HUDEP-2 (cell line): Measurements from ENCODE around the gene ITPKB.
A peak's percentile ranks its signal among the peaks of the same experiment; 100 is the strongest.

Experiments
- DNase-seq, 76 experiments: peaks; one replicate each; lab custom pipeline; 2025; ENCODE audit not compliant: unreplicated experiment in 76 of 76; lab: John Stamatoyannopoulos, UW

ITPKB gene

DNA sequence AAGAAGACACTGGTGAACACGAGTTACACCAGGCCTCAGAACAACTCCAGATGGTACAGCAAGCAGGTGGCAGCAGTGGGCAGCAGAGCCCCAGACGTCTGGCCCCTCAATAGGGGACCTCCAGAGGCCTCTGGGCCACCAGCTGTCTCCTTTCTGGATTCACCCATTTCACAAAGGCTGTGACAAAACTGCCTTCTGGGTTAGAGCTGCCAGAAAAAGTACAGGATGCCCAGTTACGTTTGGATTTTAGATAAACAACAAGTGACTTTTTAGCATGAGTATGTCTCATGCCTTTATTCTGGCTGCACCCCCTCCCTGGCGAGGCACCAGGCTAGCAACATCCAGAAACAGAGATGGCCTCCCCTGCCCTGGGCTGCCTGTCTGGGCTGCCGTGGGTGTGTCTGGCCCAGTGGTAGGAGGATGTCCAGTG, 30.1 kb downstream of the ITPKB start:
- DNase-seq, result peak in 1 of 76 experiments; percentile 23

- DNase-seq, result peak in 13 of 76 experiments; percentile 4 to 44 (median 19)
Measured at GRCh38 chr1:226708342-226708780, 30.7 kb downstream of the ITPKB start.

DNA sequence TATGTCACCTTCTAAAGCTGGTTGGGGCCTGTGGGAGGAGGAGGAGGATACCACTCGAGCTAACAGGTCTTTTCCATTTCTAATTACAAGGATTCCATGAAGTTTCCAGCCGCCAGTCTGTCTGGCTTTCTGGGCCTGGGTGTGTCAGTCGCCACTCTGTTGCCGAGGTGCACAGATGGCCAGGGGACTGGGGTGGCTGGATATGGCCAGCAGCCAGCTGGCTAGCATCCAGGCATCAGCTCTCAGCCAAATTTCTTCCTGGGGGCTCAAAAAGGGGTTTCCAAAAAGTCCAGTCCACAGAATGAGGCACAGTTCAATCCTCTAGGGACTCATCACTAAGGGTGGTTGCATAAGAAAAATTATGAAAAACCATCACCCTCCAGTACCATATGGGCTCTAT, 32.4 kb downstream of the ITPKB start:
- peak in 2 of 76 experiments; percentile 4 to 8 for DNase-seq

- DNase-seq, result no peak
Measured at GRCh38 chr1:226704169-226704937, 34.7 kb downstream of the ITPKB start.

DNA sequence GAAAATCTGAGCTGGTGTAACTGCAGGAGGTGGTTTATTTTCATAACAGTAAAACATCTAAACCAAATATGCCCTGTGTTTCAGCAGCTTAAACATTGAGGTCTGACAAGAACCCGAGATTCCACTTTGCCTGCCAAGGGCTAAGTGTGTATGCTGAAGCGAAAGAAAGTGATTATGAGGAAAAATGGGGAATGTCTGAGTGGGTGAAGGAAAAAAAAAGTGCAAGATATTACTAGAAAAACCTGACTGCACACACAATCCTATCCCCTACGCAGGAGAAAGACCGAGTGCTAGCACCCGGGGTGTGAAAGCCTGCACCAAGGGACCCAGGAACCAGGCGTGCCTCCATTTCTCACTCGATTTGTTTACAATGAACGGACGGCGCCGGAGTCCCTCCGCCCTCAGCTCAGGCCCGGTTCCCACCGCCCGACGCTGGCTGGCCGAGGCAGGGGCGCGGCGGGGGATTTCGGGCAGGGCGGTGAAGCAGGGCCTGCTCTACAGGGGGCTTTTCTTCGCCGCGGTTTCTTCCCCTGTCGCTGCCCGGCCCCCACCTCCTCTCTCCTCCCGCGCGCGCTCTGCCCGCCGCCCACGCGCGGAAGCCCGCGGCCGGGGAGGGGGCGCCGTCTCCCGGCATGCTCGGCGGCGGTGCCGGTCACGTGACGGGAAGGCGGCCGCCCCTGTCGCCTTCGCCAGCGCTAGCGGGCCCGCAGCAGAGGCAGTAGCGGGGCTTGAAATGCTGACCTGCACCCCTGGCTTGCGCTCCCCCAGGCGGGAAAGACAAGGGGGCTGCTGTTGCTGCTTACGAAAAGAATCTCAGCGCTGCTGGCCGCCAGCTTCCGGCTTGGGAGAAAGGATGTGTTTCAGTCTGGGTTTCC, 35.9 kb downstream of the ITPKB start:
- DNase-seq, result peak in 60 of 76 experiments; percentile 9 to 72 (median 50)

DNA sequence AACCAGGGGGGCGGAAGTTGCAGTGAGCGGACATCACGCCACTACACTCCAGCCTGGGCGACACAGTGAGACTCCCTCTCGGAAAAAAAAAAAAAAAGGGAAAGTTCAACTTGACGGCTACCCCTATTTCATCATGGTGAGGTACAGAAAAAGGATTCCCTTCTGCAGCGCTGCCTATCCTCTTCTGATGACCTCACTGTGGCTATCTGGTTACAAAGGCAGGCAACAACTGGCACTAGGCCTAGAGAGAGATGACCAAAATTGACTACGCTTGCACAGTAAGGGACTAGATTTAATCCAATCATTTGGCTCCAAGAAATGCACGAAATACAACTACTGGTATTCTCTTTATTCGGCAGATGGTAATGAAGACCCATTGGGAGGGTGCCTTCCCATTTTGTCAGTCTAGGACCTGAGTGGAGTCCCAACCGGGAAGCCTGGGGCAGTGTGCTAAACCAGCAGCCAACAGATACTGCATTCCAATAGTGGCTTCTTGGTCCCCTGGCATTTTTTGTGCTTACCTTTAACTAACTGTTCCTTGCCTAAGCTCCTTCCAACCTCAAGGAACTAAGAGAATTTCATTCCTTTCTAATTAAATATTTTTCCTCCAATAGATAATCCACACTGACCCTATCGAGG, 36.6 kb downstream of the ITPKB start:
- DNase-seq, result peak in 7 of 76 experiments; percentile 5 to 16 (median 10)

DNA sequence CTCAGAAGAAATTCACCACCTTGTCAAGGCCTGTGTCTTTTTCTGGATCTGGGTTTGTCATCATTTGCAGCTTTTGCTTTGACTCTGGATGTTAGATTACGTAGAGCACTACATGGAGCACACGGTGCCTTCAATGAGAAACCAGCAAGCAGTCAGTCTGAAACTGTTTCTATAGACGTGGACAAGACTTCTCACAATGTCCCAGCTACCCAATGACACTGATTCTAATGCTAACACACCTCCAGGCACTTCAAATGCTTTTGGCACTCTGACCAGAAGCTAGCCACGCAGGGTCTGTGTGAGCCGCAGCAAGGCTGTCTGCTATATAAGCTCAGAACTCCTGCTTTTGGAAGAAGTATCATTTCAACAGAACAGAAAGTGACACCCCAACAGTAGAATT, 38.2 kb downstream of the ITPKB start:
- DNase-seq, result no peak

DNA sequence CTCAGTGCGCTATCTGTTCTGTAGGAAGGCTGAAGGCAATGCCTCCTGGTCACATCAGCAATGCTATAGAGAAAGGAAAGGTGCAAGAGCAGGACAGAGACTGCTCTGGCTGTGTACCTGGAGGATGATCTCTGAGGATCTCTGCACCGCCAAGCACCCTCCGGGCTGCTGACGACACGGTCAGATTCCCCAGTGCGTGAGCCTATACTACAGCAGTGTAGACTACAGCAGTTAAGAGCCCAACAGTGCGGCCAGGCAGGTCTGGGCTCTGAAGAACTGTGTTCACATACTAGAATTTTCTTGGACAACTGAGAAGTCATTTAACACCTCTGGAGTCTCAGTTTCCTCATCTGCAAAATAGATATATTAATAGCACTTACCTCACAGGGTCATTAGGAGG, 39.9 kb downstream of the ITPKB start:
- no peak for DNase-seq

DNA sequence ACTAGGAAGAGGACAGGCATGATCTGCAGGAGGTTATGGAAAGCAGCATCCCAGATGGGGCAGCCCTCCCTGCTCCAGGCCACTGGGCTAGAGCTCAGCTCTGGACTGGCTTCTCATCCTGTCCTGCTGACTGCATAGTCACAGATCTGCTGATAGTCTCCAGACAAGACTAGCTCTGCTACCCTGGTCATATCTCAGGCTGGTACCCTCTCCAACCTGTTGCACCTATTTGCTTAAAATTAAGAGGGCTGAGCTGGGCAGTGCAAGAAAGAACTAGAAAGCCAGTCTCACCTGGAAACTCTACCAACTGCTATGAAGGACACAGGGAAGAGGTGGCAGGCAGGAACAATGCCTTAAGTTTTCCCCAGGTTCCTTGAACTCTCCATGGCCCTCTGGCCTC, 40.4 kb downstream of the ITPKB start:
- no peak for DNase-seq

- no peak for DNase-seq
Measured at GRCh38 chr1:226697929-226698544, 41.0 kb downstream of the ITPKB start.

DNA sequence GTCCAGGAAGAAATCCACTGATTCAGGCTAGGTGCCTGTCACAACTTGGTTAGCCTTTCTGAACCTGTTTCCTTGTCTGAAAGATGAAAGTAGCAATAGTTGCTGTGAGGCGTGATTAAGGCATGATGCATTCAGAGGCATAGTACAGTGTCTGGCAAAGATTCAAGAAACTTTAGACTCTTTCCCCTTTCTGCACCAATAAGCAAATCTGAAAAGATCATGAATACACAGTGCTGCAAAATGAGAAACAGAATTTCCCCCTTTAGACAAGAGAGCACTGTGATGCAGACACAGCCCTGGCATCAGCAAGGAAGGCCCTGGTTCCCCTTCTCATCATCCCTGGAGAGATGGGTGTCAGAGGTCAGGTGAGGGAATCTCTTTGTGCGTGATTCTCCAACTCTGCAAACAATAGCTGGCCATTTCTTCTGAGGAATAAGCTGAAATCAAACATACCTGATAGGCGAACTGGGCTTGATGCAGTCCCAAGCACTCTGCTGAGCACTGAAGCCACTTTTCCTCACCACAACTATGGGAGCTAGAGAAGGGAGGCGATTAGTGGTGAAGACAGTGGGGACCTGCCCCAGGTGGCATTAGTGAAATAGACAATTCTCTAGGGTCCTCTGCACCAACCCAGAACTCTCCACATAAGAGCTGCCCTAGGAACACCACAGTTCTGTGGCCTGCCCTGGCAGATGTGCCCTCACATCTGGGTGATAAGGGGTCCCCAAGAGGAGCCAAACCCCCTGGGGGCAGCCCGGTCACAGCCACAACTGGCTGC, 41.7 kb downstream of the ITPKB start:
- no peak for DNase-seq

DNA sequence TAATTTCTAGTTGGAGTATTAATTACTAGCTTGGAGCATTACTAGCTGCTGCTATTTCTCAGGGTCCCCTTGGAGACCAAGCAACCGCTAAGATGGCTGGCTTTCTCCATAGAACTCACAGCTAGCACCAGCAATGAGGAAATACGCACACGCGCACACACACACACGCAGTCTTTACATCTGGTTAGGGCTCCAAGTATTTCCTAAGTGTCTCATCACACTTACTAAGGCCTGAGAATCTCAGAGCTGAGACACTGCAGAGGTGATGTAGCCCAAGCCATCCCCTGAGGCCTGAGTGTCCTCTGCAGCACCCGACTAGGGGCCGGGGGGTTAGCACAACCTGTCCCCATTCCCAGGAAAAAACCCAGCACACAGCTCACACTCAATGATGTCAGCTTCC, 42.5 kb downstream of the ITPKB start:
- no peak for DNase-seq

- DNase-seq, result no peak
Measured at GRCh38 chr1:226695335-226695900, 43.7 kb downstream of the ITPKB start.

GRCh38 chr1:226692823-226693222, 46.3 kb downstream of the ITPKB start:
- no peak for DNase-seq

DNA sequence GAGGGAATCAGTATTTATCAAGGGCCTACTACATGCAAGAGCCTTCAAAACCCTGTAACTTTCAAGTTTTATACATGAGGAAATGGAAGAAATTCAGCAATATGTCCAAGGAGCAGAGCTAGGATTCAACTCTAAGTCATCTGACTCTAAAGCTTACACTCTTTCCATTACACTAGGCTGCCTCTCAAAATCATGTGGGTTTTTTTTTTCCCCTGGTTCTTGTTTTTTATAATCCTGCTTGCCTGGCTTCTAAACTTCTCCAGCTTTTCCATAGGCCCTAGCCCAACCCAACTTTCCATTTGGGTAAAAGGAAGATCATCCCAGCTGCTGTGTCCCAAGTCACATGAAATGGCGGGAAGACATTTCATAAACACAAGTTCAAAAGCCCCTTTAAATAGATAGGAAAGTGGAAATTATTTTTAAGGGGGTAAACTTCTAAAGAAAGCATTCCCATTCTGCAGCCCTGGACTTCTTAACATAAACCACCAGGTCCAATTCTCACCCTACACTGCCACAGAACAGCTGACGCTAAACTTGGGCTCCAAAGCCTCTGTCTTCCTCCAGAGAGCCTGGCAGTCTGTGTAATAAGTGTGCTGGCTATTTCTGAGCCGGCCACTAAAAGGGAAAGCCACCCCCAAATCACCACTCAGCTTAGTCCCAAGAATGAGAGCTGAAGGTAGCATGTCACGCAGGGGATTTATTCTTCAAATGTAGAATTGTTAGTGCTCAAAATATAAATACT, 46.9 kb downstream of the ITPKB start:
- no peak for DNase-seq

GRCh38 chr1:226691247-226691646, 47.8 kb downstream of the ITPKB start:
- no peak for DNase-seq

DNA sequence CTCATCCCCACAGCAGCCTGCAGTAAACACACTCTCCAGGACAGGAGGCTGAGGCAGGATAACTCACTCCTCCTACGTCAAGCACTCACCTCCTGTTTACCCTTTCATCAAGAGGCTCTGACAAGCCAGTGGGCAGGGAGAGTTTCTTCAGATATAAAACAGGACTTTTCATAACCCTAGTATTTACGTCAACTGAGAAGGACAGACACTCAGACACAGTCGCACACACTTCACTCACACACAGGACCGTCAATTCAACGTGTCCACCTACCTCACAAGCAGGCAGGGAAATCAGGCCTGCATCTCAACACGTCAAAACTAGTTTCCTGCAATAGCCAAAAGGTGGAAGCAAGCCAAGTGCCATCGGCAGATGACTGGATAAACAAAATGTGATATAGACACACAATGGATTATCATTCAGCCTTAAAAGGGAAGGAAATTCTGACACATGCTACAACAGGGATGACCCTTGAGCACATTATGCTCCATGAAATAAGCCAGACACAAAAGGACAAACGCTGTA, 48.6 kb downstream of the ITPKB start:
- DNase-seq, result peak in 3 of 76 experiments; percentile 6 to 13 (median 11)

- no peak for DNase-seq
Measured at GRCh38 chr1:226688808-226689207, 50.3 kb downstream of the ITPKB start.
